ENCODE measurements around the gene SCN4B. TPM values are rescaled to one million over a fixed set of nuclear protein-coding genes. Genes with fewer than 3 reads are reported as not detected.

SCN4B gene
- total RNA-seq, 3 donors from 2014 or later (not counting 1 experiment from before 2014, with no cell fraction given): 0.33 TPM; not detected in 2

- peaks cover 6 to 14% of the 10 kb centered on the region in 2 donors for H3K27me3 Mint-ChIP-seq (ENCODE audit: low read depth in 2 of 2)
- H3K4me1 Mint-ChIP-seq: no peaks in the 10 kb centered on the region
- peaks cover 7% of the 10 kb centered on the region for H3K36me3 Mint-ChIP-seq
- DNase-seq (no peak), ATAC-seq (peak in 1 of 3 donors; percentile 19)
- H3K36me3 ChIP-seq (ENCODE audit: control insufficient read depth, insufficient read depth, low read length): no peaks in the 10 kb centered on the region
- peaks cover 0 to 3% of the 10 kb centered on the region in 2 donors for H3K9me3 Mint-ChIP-seq
- intact Hi-C loops (cut with micrococcal nuclease): no loop called here
- H3K9me3 ChIP-seq (ENCODE audit: control insufficient read depth, insufficient read depth, low read length): peaks cover 10% of the 10 kb centered on the region
- H3K27ac ChIP-seq (ENCODE audit: low read length): no peak overlapping the region
- H3K4me3 Mint-ChIP-seq: no peak overlapping the region
- H3K4me1 ChIP-seq (ENCODE audit: control insufficient read depth, insufficient read depth, low read length): no peaks in the 10 kb centered on the region
- no peaks in the 10 kb centered on the region for H3K27me3 ChIP-seq (ENCODE audit: control insufficient read depth, insufficient read depth, low read length)
- no peak overlapping the region for H3K27ac Mint-ChIP-seq
- TF ChIP-seq, protein P1, sequence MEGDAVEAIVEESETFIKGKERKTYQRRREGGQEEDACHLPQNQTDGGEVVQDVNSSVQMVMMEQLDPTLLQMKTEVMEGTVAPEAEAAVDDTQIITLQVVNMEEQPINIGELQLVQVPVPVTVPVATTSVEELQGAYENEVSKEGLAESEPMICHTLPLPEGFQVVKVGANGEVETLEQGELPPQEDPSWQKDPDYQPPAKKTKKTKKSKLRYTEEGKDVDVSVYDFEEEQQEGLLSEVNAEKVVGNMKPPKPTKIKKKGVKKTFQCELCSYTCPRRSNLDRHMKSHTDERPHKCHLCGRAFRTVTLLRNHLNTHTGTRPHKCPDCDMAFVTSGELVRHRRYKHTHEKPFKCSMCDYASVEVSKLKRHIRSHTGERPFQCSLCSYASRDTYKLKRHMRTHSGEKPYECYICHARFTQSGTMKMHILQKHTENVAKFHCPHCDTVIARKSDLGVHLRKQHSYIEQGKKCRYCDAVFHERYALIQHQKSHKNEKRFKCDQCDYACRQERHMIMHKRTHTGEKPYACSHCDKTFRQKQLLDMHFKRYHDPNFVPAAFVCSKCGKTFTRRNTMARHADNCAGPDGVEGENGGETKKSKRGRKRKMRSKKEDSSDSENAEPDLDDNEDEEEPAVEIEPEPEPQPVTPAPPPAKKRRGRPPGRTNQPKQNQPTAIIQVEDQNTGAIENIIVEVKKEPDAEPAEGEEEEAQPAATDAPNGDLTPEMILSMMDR (IDR thresholded peaks at IDR 0.05): no peak
- 75% methylated on average over 8 of the region's 8 CpGs for WGBS (ENCODE audit: insufficient coverage)
- no peak overlapping the region for H3K4me3 ChIP-seq (ENCODE audit: low read length)
Measured at GRCh38 chr11:118092907-118093571, 59.6 kb downstream of the SCN4B start.

- peaks cover 24% of the 10 kb centered on the region for H3K9me3 ChIP-seq (ENCODE audit: control insufficient read depth, insufficient read depth, low read length)
- no peaks in the 10 kb centered on the region for H3K4me1 ChIP-seq (ENCODE audit: control insufficient read depth, insufficient read depth, low read length)
- no peak overlapping the region for H3K27ac Mint-ChIP-seq
- H3K27me3 ChIP-seq (ENCODE audit: control insufficient read depth, insufficient read depth, low read length): no peaks in the 10 kb centered on the region
- DNase-seq: no peak
- no peak for ATAC-seq
- TF ChIP-seq, protein P1 (IDR thresholded peaks at IDR 0.05): no peak
- H3K4me3 ChIP-seq (ENCODE audit: low read length): no peak overlapping the region
- no peaks in the 10 kb centered on the region for H3K36me3 ChIP-seq (ENCODE audit: control insufficient read depth, insufficient read depth, low read length)
- WGBS (ENCODE audit: insufficient coverage): 83% methylated on average over 6 of the region's 6 CpGs
- intact Hi-C loops (cut with micrococcal nuclease): no loop called here
- H3K9me3 Mint-ChIP-seq: peaks cover 2 to 11% of the 10 kb centered on the region in 2 donors
- H3K4me3 Mint-ChIP-seq: no peak overlapping the region
- H3K4me1 Mint-ChIP-seq: no peaks in the 10 kb centered on the region
- H3K27me3 Mint-ChIP-seq (ENCODE audit: low read depth in 2 of 2): peaks cover 5 to 14% of the 10 kb centered on the region in 2 donors
- peaks cover 15% of the 10 kb centered on the region for H3K36me3 Mint-ChIP-seq
- H3K27ac ChIP-seq (ENCODE audit: low read length): no peak overlapping the region
Measured at GRCh38 chr11:118091690-118092089, 60.9 kb downstream of the SCN4B start.

GRCh38 chr11:118090545-118091162, 62.0 kb downstream of the SCN4B start:
- H3K27ac Mint-ChIP-seq: no peak overlapping the region
- WGBS (ENCODE audit: insufficient coverage): 92% methylated on average over 7 of the region's 7 CpGs
- intact Hi-C loops (cut with micrococcal nuclease): no loop called here

More at GRCh38 chr11:118090545-118091162, 62.0 kb downstream of the SCN4B start:
- H3K4me3 Mint-ChIP-seq: no peak overlapping the region
- H3K27ac ChIP-seq (ENCODE audit: low read length): no peak overlapping the region
- peaks cover 2 to 11% of the 10 kb centered on the region in 2 donors for H3K9me3 Mint-ChIP-seq
- ATAC-seq: no peak
- H3K9me3 ChIP-seq (ENCODE audit: control insufficient read depth, insufficient read depth, low read length): peaks cover 26% of the 10 kb centered on the region
- no peak overlapping the region for H3K4me3 ChIP-seq (ENCODE audit: low read length)
- no peaks in the 10 kb centered on the region for H3K4me1 Mint-ChIP-seq
- H3K36me3 Mint-ChIP-seq: peaks cover 15% of the 10 kb centered on the region
- H3K36me3 ChIP-seq (ENCODE audit: control insufficient read depth, insufficient read depth, low read length): no peaks in the 10 kb centered on the region
- no peak for DNase-seq
- H3K27me3 Mint-ChIP-seq (ENCODE audit: low read depth in 2 of 2): peaks cover 5 to 14% of the 10 kb centered on the region in 2 donors
- TF ChIP-seq, protein P1 (IDR thresholded peaks at IDR 0.05): no peak
- no peaks in the 10 kb centered on the region for H3K27me3 ChIP-seq (ENCODE audit: control insufficient read depth, insufficient read depth, low read length)
- H3K4me1 ChIP-seq (ENCODE audit: control insufficient read depth, insufficient read depth, low read length): no peaks in the 10 kb centered on the region
